Measurements from ENCODE around the gene CACNB2. TPM values are rescaled to one million over a fixed set of nuclear protein-coding genes. Genes with fewer than 3 reads are reported as not detected.
"Not testable (repeated sequence)": the region's sequence is repeated elsewhere in the genome, so short reads cannot be mapped to it uniquely, and the experiment has no call there.

CACNB2 gene
- total and polyA plus RNA-seq, 4 donors, result 2.8 to 14.6 (median 7.7) TPM

DNA sequence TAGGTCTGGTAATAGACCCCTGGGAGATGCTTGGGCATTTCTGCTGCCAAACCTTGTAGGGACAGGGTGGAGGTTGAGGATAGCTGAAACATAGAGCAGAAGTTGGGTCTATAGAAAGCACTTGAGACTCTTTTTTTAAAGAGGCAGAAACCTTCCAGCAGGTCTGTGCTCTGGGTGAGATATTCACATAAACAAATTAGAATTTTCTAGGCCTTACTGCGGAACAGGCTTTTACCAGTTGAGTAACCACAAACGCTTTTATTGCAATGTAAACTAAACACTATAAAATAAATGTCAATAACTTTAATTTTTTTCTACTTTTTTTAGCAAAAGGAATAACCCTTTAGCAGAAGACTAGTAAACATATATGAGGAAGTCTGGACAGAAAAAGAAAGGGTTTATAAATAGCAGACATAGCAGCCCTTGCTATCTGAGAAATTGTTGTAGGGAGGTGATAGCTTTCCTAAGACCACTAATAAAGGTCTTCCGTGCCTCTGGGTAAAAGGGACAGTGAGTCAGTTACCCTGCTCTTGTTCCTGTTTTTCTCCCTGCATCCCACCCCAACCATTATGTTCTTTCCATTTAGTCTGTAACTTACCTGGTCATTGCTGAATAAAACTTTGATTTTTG lies 38.7 kb downstream of the CACNB2 start:
- DNase-seq (no peak), ATAC-seq (ENCODE audit: low FRiP score) (no peak)
- Histone ChIP-seq H3K36me3 (ENCODE audit: control insufficient read depth in 1 of 2, insufficient read depth in 2 of 2, low read length in 1 of 2) (no peaks in the 10 kb centered on the region), H3K4me1 (ENCODE audit: control insufficient read depth in 1 of 2, insufficient read depth in 2 of 2, low read length in 2 of 2) (peaks cover 2 to 4% of the 10 kb centered on the region in 2 donors), H3K9me3 (ENCODE audit: control insufficient read depth, low read length) (no peaks in the 10 kb centered on the region), H3K27ac (ENCODE audit: low read depth in 1 of 2, low read length in 2 of 2) (peak overlapping the region; percentile 86 to 87), H3K4me3 (ENCODE audit: low read length in 2 of 2) (no peak overlapping the region), H3K27me3 (ENCODE audit: control insufficient read depth in 1 of 2, insufficient read depth in 2 of 2, low read length in 1 of 2) (no peaks in the 10 kb centered on the region)
- intact Hi-C loops (cut with DNase I), result loop anchor here in 1 of 2 donors (5.0 kb wide), 1 partner anchor 37 kb away; the partner anchor contains the start of gene CACNB2
- 33 to 35% methylated on average over 3 of the region's 3 CpGs for WGBS, 2 donors

DNA sequence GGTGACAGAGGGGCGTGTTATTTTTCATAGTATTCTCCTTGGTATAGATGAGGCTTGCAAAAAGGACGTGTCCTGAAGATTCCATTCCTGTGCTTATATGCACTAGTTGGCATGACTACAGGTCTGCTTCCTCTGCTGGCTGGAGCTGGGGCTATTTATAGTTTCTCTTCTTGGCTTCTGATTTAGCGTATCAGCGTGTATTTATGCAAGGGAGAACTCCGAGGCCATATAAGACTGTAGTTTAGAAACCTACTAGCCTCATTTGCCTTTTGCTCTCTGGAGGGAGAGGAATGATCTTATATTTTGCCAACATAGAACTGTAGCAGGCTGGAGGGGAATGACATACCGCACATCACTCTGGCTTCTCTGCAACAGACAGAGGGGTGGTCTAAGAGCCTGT lies 39.7 kb downstream of the CACNB2 start:
- peaks cover 2 to 4% of the 10 kb centered on the region in 2 donors for H3K4me1 ChIP-seq (ENCODE audit: control insufficient read depth in 1 of 2, insufficient read depth in 2 of 2, low read length in 2 of 2)
- 1 to 3% methylated on average over 6 of the region's 6 CpGs for WGBS, 2 donors
- peak overlapping the region; percentile 92 to 93 for H3K27ac ChIP-seq (ENCODE audit: low read depth in 1 of 2, low read length in 2 of 2)
- no peaks in the 10 kb centered on the region for H3K9me3 ChIP-seq (ENCODE audit: control insufficient read depth, low read length)
- intact Hi-C loops (cut with DNase I), result loop anchor here in 1 of 2 donors (5.0 kb wide), 1 partner anchor 38 kb away; the partner anchor contains the start of gene CACNB2
- ATAC-seq (ENCODE audit: low FRiP score) (peak; percentile 81), DNase-seq (no peak)
- H3K36me3 ChIP-seq (ENCODE audit: control insufficient read depth in 1 of 2, insufficient read depth in 2 of 2, low read length in 1 of 2), result no peaks in the 10 kb centered on the region
- H3K27me3 ChIP-seq (ENCODE audit: control insufficient read depth in 1 of 2, insufficient read depth in 2 of 2, low read length in 1 of 2), result no peaks in the 10 kb centered on the region
- no peak overlapping the region for H3K4me3 ChIP-seq (ENCODE audit: low read length in 2 of 2)

DNA sequence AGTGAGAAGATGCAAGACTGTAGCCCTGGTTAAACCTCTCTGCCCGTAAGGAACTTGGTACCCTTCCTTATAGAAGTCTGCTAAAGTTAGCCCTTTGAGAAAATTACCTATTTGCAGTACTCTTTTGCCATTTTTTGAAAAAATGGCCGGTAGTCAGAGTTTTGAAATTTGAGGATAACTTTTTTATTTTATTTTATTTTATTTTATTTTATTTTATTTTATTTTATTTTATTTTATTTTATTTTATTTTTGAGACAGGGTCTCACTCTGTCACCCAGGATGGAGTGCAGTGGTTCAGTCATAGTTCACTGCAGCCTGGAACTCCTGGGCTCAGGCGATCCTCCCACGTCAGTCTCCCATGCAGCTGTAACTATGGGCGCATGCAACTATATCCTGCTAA lies 41.2 kb downstream of the CACNB2 start:
- H3K27ac ChIP-seq (ENCODE audit: low read depth in 1 of 2, low read length in 2 of 2); H3K4me3 ChIP-seq (ENCODE audit: low read length in 2 of 2); intact Hi-C loops (cut with DNase I); H3K27me3 ChIP-seq (ENCODE audit: control insufficient read depth in 1 of 2, insufficient read depth in 2 of 2, low read length in 1 of 2); H3K9me3 ChIP-seq (ENCODE audit: control insufficient read depth, low read length); ATAC-seq (ENCODE audit: low FRiP score); H3K4me1 ChIP-seq (ENCODE audit: control insufficient read depth in 1 of 2, insufficient read depth in 2 of 2, low read length in 2 of 2); DNase-seq; H3K36me3 ChIP-seq (ENCODE audit: control insufficient read depth in 1 of 2, insufficient read depth in 2 of 2, low read length in 1 of 2): not testable (repeated sequence)
- WGBS, 2 donors, result 97 to 98% methylated on average over 5 of the region's 5 CpGs

DNA sequence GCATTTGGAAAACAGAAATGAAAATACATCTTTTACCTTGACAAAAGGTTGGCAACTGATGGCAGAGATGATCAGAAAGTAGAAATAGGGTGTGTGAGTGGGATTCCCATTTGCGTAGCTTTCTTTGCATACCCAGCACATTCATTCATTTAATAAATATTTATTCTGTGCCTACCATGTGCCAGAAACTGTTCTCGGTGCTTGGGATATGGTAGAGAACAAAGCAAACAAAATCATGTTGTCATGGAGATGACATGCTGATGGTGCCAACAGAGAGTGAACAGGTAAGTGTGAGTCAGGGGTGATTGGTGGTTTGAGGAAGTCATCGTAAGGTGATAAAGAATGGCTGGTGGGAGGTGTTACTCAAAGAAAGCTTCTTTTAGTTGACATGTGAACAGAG lies 45.4 kb downstream of the CACNB2 start:
- 30 to 34% methylated on average over 3 of the region's 3 CpGs for WGBS, 2 donors
- peaks cover 0 to 5% of the 10 kb centered on the region in 2 donors for H3K4me1 ChIP-seq (ENCODE audit: control insufficient read depth in 1 of 2, insufficient read depth in 2 of 2, low read length in 2 of 2)
- no peak overlapping the region for H3K27ac ChIP-seq (ENCODE audit: low read depth in 1 of 2, low read length in 2 of 2)
- H3K9me3 ChIP-seq (ENCODE audit: control insufficient read depth, low read length), result no peaks in the 10 kb centered on the region
- DNase-seq (no peak), ATAC-seq (ENCODE audit: low FRiP score) (no peak)
- intact Hi-C loops (cut with DNase I), result no loop called here
- no peaks in the 10 kb centered on the region for H3K36me3 ChIP-seq (ENCODE audit: control insufficient read depth in 1 of 2, insufficient read depth in 2 of 2, low read length in 1 of 2)
- H3K4me3 ChIP-seq (ENCODE audit: low read length in 2 of 2), result no peak overlapping the region
- no peaks in the 10 kb centered on the region for H3K27me3 ChIP-seq (ENCODE audit: control insufficient read depth in 1 of 2, insufficient read depth in 2 of 2, low read length in 1 of 2)

DNA sequence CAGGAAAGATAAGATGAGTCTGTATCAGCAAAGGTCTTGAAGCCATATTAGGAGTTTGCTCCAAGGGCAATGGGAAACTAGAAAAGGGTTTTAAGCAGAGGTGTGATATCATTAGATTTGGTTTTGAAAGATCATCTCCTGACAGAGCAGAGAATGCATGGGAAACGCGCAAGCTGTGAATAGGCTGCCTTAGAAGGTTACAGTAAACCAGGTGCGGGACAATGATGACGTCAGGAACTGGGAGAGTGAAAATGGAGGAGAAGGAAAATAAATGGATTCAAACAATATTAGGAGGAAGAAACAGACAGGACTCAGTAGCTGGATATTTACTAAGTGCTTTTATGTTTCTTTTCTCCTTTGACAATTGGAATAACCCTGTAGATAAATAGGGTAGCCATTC lies 50.6 kb downstream of the CACNB2 start:
- peaks cover 0 to 3% of the 10 kb centered on the region in 2 donors for H3K36me3 ChIP-seq (ENCODE audit: control insufficient read depth in 1 of 2, insufficient read depth in 2 of 2, low read length in 1 of 2)
- intact Hi-C loops (cut with DNase I), result no loop called here
- no peak for ATAC-seq (ENCODE audit: low FRiP score)
- no peak for DNase-seq
- H3K9me3 ChIP-seq (ENCODE audit: control insufficient read depth, low read length), result no peaks in the 10 kb centered on the region
- peaks cover 0 to 6% of the 10 kb centered on the region in 2 donors for H3K4me1 ChIP-seq (ENCODE audit: control insufficient read depth in 1 of 2, insufficient read depth in 2 of 2, low read length in 2 of 2)
- 97 to 99% methylated on average over 4 of the region's 4 CpGs for WGBS, 2 donors
- H3K27me3 ChIP-seq (ENCODE audit: control insufficient read depth in 1 of 2, insufficient read depth in 2 of 2, low read length in 1 of 2), result no peaks in the 10 kb centered on the region
- H3K27ac ChIP-seq (ENCODE audit: low read depth in 1 of 2, low read length in 2 of 2), result no peak overlapping the region
- no peak overlapping the region for H3K4me3 ChIP-seq (ENCODE audit: low read length in 2 of 2)

DNA sequence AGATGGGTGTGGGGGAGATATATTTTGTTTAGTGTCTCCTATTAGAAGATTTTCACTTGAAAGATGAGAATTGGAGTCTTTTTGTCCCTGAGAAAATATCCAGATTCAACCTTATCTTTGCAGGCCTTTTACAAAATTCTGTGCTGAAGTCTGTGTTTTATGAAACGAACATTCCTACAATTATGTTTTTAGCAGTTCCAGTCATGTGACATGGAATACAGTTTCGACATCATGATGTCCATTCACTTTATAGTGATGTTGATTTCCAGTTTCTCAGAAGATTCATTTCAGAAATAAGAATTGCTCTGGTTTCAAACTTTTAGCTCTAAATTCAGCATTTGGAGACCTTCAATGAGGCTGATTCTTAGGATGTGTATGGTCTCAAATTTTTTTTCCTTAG lies 54.4 kb downstream of the CACNB2 start:
- DNase-seq, result no peak
- Histone ChIP-seq H3K4me1 (ENCODE audit: control insufficient read depth in 1 of 2, insufficient read depth in 2 of 2, low read length in 2 of 2) (peaks cover 4 to 6% of the 10 kb centered on the region in 2 donors), H3K27me3 (ENCODE audit: control insufficient read depth in 1 of 2, insufficient read depth in 2 of 2, low read length in 1 of 2) (no peaks in the 10 kb centered on the region), H3K36me3 (ENCODE audit: control insufficient read depth in 1 of 2, insufficient read depth in 2 of 2, low read length in 1 of 2) (peaks cover 0 to 3% of the 10 kb centered on the region in 2 donors), H3K27ac (ENCODE audit: low read depth in 1 of 2, low read length in 2 of 2) (no peak overlapping the region), H3K4me3 (ENCODE audit: low read length in 2 of 2) (no peak overlapping the region), H3K9me3 (ENCODE audit: control insufficient read depth, low read length) (no peaks in the 10 kb centered on the region)
- ATAC-seq (ENCODE audit: low FRiP score), result no peak
- intact Hi-C loops (cut with DNase I), result no loop called here
- 57 to 61% methylated on average over 2 of the region's 2 CpGs for WGBS, 2 donors

DNA sequence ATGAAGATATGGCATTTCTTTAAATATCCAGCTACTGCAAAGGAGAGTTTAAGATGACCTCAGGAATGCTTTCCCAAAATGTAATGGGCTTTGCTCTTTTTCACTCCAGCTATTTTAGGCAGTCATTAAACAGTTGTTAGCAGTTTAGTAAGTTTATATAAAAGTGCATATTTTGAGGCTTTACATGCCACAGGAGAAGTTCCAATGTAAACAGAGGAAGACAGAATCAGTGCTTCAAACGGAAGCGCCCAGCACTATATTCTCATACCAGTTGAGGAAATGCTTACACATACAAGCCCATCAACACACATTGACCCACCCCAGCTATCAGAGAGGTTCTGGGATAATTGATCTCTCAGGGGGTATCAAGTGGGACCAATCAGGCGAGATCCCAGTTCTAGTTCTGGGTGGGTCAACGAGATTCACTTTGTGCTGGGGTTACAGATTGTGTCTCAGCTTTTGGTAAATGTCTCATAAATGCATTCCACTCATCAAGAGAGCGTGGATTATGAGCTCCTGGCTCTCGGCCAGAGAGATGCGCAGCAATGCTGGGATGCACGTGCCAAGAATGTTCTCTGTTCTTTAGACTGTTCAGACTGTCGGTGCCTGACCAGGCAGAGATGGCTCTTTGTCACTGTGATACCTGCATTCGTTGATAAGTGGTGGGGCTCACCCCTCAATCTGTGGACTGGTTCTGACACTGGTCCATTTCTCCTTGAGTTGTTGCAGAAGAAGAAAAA lies 55.0 kb downstream of the CACNB2 start:
- no peak overlapping the region for H3K27ac ChIP-seq (ENCODE audit: low read depth in 1 of 2, low read length in 2 of 2)

DNA sequence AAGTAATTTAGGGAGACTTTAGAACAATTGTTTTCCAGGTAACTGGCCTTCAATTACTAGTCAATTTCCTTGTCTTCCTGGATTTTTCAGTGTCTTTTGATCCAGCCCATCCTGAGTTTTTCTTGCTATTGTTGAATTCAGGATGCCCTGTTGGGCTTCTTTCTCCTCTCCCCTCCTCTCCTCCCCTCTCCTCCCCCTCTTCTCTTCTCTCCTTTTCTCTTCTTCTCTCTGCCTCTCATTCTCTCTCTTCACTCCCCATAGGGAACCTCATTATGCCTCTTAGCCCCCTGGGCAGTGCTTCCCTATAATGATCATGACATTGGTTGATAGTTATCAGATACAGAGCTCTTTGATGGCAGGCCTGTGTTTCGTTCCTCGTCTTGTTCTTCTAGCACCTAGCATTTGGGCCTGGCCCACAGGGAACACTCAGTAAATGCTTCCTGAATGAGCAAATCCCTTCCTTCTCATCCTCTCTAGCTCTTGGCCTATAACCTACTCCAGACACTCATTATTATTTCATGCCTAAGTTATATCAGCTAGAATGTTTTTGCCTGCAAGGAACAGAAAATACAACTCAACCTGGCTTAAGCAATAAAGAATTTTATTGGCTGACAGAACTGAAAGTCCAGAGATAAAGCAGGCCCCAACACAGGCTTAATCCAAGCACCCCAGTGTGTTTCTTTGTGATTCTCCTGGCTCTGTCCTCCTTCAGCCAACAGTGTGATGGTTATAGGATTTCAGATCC lies 56.8 kb downstream of the CACNB2 start:
- Histone ChIP-seq H3K27ac (ENCODE audit: low read depth in 1 of 2, low read length in 2 of 2) (peak overlapping the region; percentile 39 to 76), H3K27me3 (ENCODE audit: control insufficient read depth in 1 of 2, insufficient read depth in 2 of 2, low read length in 1 of 2) (no peaks in the 10 kb centered on the region), H3K36me3 (ENCODE audit: control insufficient read depth in 1 of 2, insufficient read depth in 2 of 2, low read length in 1 of 2) (peaks cover 0 to 3% of the 10 kb centered on the region in 2 donors), H3K4me1 (ENCODE audit: control insufficient read depth in 1 of 2, insufficient read depth in 2 of 2, low read length in 2 of 2) (peaks cover 4 to 6% of the 10 kb centered on the region in 2 donors), H3K4me3 (ENCODE audit: low read length in 2 of 2) (no peak overlapping the region), H3K9me3 (ENCODE audit: control insufficient read depth, low read length) (no peaks in the 10 kb centered on the region)
- DNase-seq, result no peak
- no peak for ATAC-seq (ENCODE audit: low FRiP score)
- intact Hi-C loops (cut with DNase I), result no loop called here
- WGBS, 2 donors, result 14 to 22% methylated on average over 2 of the region's 2 CpGs

More for the DNA sequence above, 55.0 kb downstream of the CACNB2 start:
- ATAC-seq (ENCODE audit: low FRiP score) (no peak), DNase-seq (no peak)
- Histone ChIP-seq H3K9me3 (ENCODE audit: control insufficient read depth, low read length) (no peaks in the 10 kb centered on the region), H3K36me3 (ENCODE audit: control insufficient read depth in 1 of 2, insufficient read depth in 2 of 2, low read length in 1 of 2) (peaks cover 0 to 3% of the 10 kb centered on the region in 2 donors), H3K4me1 (ENCODE audit: control insufficient read depth in 1 of 2, insufficient read depth in 2 of 2, low read length in 2 of 2) (peaks cover 4 to 6% of the 10 kb centered on the region in 2 donors), H3K4me3 (ENCODE audit: low read length in 2 of 2) (no peak overlapping the region), H3K27me3 (ENCODE audit: control insufficient read depth in 1 of 2, insufficient read depth in 2 of 2, low read length in 1 of 2) (no peaks in the 10 kb centered on the region)
- WGBS, 2 donors, result 77 to 78% methylated on average over 10 of the region's 10 CpGs
- intact Hi-C loops (cut with DNase I), result no loop called here

All from aorta (tissue), 5 donors.